K562 (cell line): ENCODE measurements around the gene RUNDC1. TPM values are rescaled to one million over a fixed set of nuclear protein-coding genes. Genes with fewer than 3 reads are reported as not detected.

Experiments used
- BCL6 ChIP-seq: fragments of 250-450 bp; sonication (Bioruptor Pico); IDR thresholded peaks from 2 replicates; pipeline ENCODE4 v1.4.0; 2020
- CBFA2T3 ChIP-seq: fragments of 450-650 bp; IDR thresholded peaks from 2 replicates; pipeline ENCODE4 v1.6.1; 2017
- CHD2 ChIP-seq: IDR thresholded peaks from 2 replicates; pipeline ENCODE4 v1.6.1; 2011; ENCODE audit warnings: low read depth, low read length
- CLOCK ChIP-seq: fragments of 250-450 bp; sonication (Bioruptor Pico); IDR thresholded peaks from 2 replicates; pipeline ENCODE4 v1.4.0; 2020; ENCODE audit warnings: mild to moderate bottlenecking, moderate library complexity, borderline replicate concordance
- DEAF1 ChIP-seq: fragments of 450-650 bp; formaldehyde crosslinking; IDR thresholded peaks from 2 replicates; pipeline ENCODE4 v1.4.0; 2020; ENCODE audit warnings: mild to moderate bottlenecking, moderate library complexity
- HCFC1 ChIP-seq: IDR thresholded peaks from 2 replicates; pipeline ENCODE4 v1.6.1; 2012; ENCODE audit warnings: low read depth, low read length, improper control_type of control experiment
- HEY1 ChIP-seq: fragments of 250-450 bp; sonication (Bioruptor Pico); IDR thresholded peaks from 2 replicates; pipeline ENCODE4 v1.5.0; 2020; ENCODE audit warnings: mild to moderate bottlenecking, moderate library complexity, borderline replicate concordance
- HMGXB4 ChIP-seq: sonication (generic); formaldehyde crosslinking; IDR thresholded peaks from 2 replicates; pipeline ENCODE4 v1.8.1; 2023; ENCODE audit warnings: mild to moderate bottlenecking, missing genetic modification reagents
- JUNB ChIP-seq: fragments of 450-650 bp; formaldehyde crosslinking; conservative IDR thresholded peaks from 2 replicates; pipeline ENCODE4 v1.4.0; 2020; ENCODE audit warnings: mild to moderate bottlenecking
- KLF6 ChIP-seq: fragments of 250-450 bp; sonication (Bioruptor Pico); IDR thresholded peaks from 2 replicates; pipeline ENCODE4 v1.4.0; 2020; ENCODE audit warnings: mild to moderate bottlenecking, moderate library complexity, borderline replicate concordance
- NFATC3 ChIP-seq: fragments of 450-650 bp; IDR thresholded peaks from 2 replicates; pipeline ENCODE4 v1.6.1; 2017; ENCODE audit warnings: mild to moderate bottlenecking
- NR4A1 ChIP-seq, 2 experiments: fragments of 250-450 bp in 1 of 2; fragments of 450-650 bp in 1 of 2; sonication (Bioruptor Pico) in 1 of 2; IDR thresholded peaks; 2 replicates each; pipeline versions ENCODE4 v1.4.0 to v1.6.1; 2016 to 2020; ENCODE audit warnings: mild to moderate bottlenecking in 2 of 2, missing compliant biosample characterization in 1 of 2, missing genetic modification characterization in 1 of 2, moderate library complexity in 1 of 2
- SMAD1 ChIP-seq: fragments of 150-350 bp; IDR thresholded peaks from 2 replicates; pipeline ENCODE4 v1.6.1; 2014; ENCODE audit warnings: low read length, low read depth; ENCODE audit not compliant: partially characterized antibody
- THRA ChIP-seq: fragments of 450-650 bp; IDR thresholded peaks from 2 replicates; pipeline ENCODE4 v1.6.1; 2017; ENCODE audit warnings: mild to moderate bottlenecking, moderate library complexity
- ZFPM2 ChIP-seq: fragments of 250-450 bp; sonication (Bioruptor Pico); IDR thresholded peaks from 2 replicates; pipeline ENCODE4 v1.5.1; 2022; ENCODE audit warnings: mild to moderate bottlenecking
- ZNF280A ChIP-seq: fragments of 450-650 bp; IDR thresholded peaks from 2 replicates; pipeline ENCODE4 v1.6.1; 2018; ENCODE audit warnings: mild to moderate bottlenecking, low read depth; ENCODE audit not compliant: partially characterized antibody
- ZNF316 ChIP-seq: fragments of 450-650 bp; IDR thresholded peaks from 2 replicates; pipeline ENCODE4 v1.6.1; 2016
- ZNF324 ChIP-seq: fragments of 250-450 bp; sonication (Bioruptor Pico); IDR thresholded peaks from 2 replicates; pipeline ENCODE4 v1.4.0; 2020; ENCODE audit warnings: mild to moderate bottlenecking
- polyA plus RNA-seq, 8 experiments: library from polyadenylated mRNA; depleted of rRNA in 4 of 8; stranded (reverse) in 5 of 8; unstranded in 3 of 8; fragments of >200 nt; fragmentation: Nextera tagmentation in 2 of 8; fragmentation: Illumina TruSeq in 1 of 8; extraction: Ambion mirVana in 2 of 8; extraction: Trizol in 1 of 8; gene quantifications; 2 replicates each; pipeline versions ENCODE4 v1.2.1 to v1.2.3, GENCODE V29; 2011 to 2014; ENCODE audit warnings: inconsistent platforms in 1 of 8, missing spikeins in 1 of 8
- total RNA-seq, 7 experiments: library from RNA; depleted of rRNA in 6 of 7; stranded (reverse); fragments of >200 nt in 6 of 7; fragmentation: Illumina TruSeq in 2 of 7; extraction: Trizol in 2 of 7; gene quantifications; 2 replicates each; pipeline versions ENCODE4 v1.2.1 to v1.2.3, GENCODE V29; 2011 to 2021; ENCODE audit warnings: low replicate concordance in 1 of 7

Gene RUNDC1
- total and polyA plus RNA-seq, 9 of the 15 experiments (the other 6 are each of a cell fraction or from before 2014, with no cell fraction given): 3.4 to 12.6 (median 9.4) TPM

- TF ChIP-seq HMGXB4 (CRISPR knock-in tag) (peak; percentile 90), KLF6 (CRISPR knock-in tag) (peak; percentile 90; the same call in 1 of the 2 replicates), CBFA2T3 (peak; percentile 35; the same call in 1 of the 2 replicates), SMAD1 (no peak), CLOCK (CRISPR knock-in tag) (no peak), ZNF316 (no peak), HEY1 (no peak), CHD2 (peak; percentile 78), DEAF1 (peak; percentile 55; the same call in 1 of the 2 replicates), JUNB (CRISPR knock-in tag) (no peak), THRA (no peak), NFATC3 (peak; percentile 77; the same call in 1 of the 2 replicates), ZNF324 (CRISPR knock-in tag) (no peak), ZNF280A (no peak), BCL6 (CRISPR knock-in tag) (no peak), HCFC1 (peak; percentile 95), ZFPM2 (CRISPR knock-in tag) (no peak), NR4A1 (CRISPR knock-in tag; IDR thresholded peaks at IDR 0.05) (no peak), NR4A1 (tag; IDR thresholded peaks at IDR 0.05) (peak; percentile 27; the same call in 1 of the 2 replicates)
These were observed 17.9 kb downstream of the RUNDC1 start, which contains the start of gene RPL27 (continued) for GRCh38 chr17:42997984-42998938.
